HCT116 (cell line): ENCODE data around the gene FAM171A2. TPM values are rescaled to one million over a fixed set of nuclear protein-coding genes. Genes with fewer than 3 reads are reported as not detected.

Experiments
- ATAC-seq: fragments of 200-7000 bp; cut with Tn5 transposase; 2 replicates; pipeline ENCODE4 v1.9.1; 2020; ENCODE audit warnings: mild to moderate bottlenecking, moderate library complexity
- BruUV-seq: library from RNA; stranded (reverse); fragments of 400-500 nt; replicated peaks from 2 replicates; lab custom pipeline; 2021; lab: Mats Ljungman, UMichigan
- CTCF ChIA-PET: fragments of 300-600 bp; sonication (Branson Sonifier 250); formaldehyde crosslinking; loops from one replicate; lab custom pipeline; 2021; ENCODE audit warnings: antibody characterized with exemption; lab: Charles Lee
- POLR2A ChIA-PET: fragments of 300-600, 350-600 bp; sonication (Branson Sonifier 250); formaldehyde crosslinking; loops from one replicate; lab custom pipeline; 2021; ENCODE audit warnings: antibody characterized with exemption; lab: Charles Lee
- RAD21 ChIA-PET, 2 experiments: fragments of 300-600 bp; sonication (Branson Sonifier 250); formaldehyde crosslinking; loops; one replicate each; lab custom pipeline; 2023; ENCODE audit warnings: low total read pairs in 2 of 2; ENCODE audit not compliant: uncharacterized antibody in 2 of 2, unreplicated experiment in 2 of 2, low non-redundant PET in 1 of 2; lab: Charles Lee
- DNase-seq: peaks from one replicate; pipeline ENCODE4 v3.0.0-alpha.2; 2010; ENCODE audit warnings: low read depth, low spot score
- H2AFZ ChIP-seq: fragments of 200-600 bp; shearing (Covaris generic), sonication (generic); 2 replicates; pipeline ENCODE4 v1.6.1; 2017; ENCODE audit warnings: low read depth, mixed run types, mixed read lengths, antibody characterized with exemption, low read length; ENCODE audit not compliant: poor library complexity, severe bottlenecking
- H3K27ac ChIP-seq: 2 replicates; pipeline ENCODE4 v1.5.1; 2012; ENCODE audit warnings: low read depth, low read length
- H3K27me3 ChIP-seq: fragments of 200-600 bp; sonication (generic); 2 replicates; pipeline ENCODE4 v1.6.1; 2016; ENCODE audit warnings: mixed run types, low read length, mixed read lengths; ENCODE audit not compliant: insufficient read depth
- H3K36me3 ChIP-seq, 2 experiments: fragments of 200-500 bp in 1 of 2; fragments of 200-600 bp in 1 of 2; sonication (Bioruptor generic) in 1 of 2; sonication (generic) in 1 of 2; 2 replicates each; pipeline versions ENCODE4 v1.5.1 to v1.6.1; 2014 to 2016; ENCODE audit warnings: low read length in 2 of 2, inconsistent platforms in 1 of 2, mixed read lengths in 1 of 2, mixed run types in 1 of 2; ENCODE audit not compliant: insufficient read depth in 2 of 2, control insufficient read depth in 1 of 2
- H3K4me1 ChIP-seq, 2 experiments: fragments of 200-600 bp in 1 of 2; sonication (generic) in 1 of 2; 2 replicates each; pipeline versions ENCODE4 v1.5.1 to v1.6.1; 2012 to 2017; ENCODE audit warnings: low read length in 2 of 2, inconsistent platforms in 1 of 2, mild to moderate bottlenecking in 1 of 2, mixed read lengths in 1 of 2, mixed run types in 1 of 2, moderate library complexity in 1 of 2; ENCODE audit not compliant: insufficient read depth in 2 of 2, control insufficient read depth in 1 of 2
- H3K4me2 ChIP-seq: fragments of 200-600 bp; sonication (generic); 2 replicates; pipeline ENCODE4 v1.6.1; 2017; ENCODE audit warnings: mixed run types, low read length, mixed read lengths
- H3K4me3 ChIP-seq, 2 experiments: fragments of 200-600 bp in 1 of 2; sonication (generic) in 1 of 2; replicated peaks in 1 of 2; 2 replicates each; pipeline ENCODE4 v1.5.1; 2011 to 2016; ENCODE audit warnings: low read length in 2 of 2, control low read depth in 1 of 2, low read depth in 1 of 2, mild to moderate bottlenecking in 1 of 2, mixed read lengths in 1 of 2, mixed run types in 1 of 2
- H3K79me2 ChIP-seq: fragments of 200-600 bp; sonication (generic); 2 replicates; pipeline ENCODE4 v1.6.1; 2017; ENCODE audit warnings: mild to moderate bottlenecking, mixed run types, low read length, moderate library complexity, mixed read lengths; ENCODE audit not compliant: insufficient read depth
- H3K9ac ChIP-seq: fragments of 200-600 bp; sonication (generic); 2 replicates; pipeline ENCODE4 v1.6.1; 2016; ENCODE audit warnings: low read length, mixed read lengths
- H3K9me2 ChIP-seq: fragments of 200-600 bp; sonication (generic), shearing (Covaris generic); 2 replicates; pipeline ENCODE4 v1.6.1; 2017; ENCODE audit warnings: mixed run types, mild to moderate bottlenecking, moderate library complexity; ENCODE audit not compliant: insufficient read depth
- H3K9me3 ChIP-seq, 2 experiments: fragments of 200-500 bp in 1 of 2; fragments of 200-600 bp in 1 of 2; sonication (Bioruptor generic) in 1 of 2; sonication (generic) in 1 of 2; 2 replicates each; pipeline ENCODE4 v1.6.1; 2014 to 2017; ENCODE audit warnings: low read length in 2 of 2, mixed read lengths in 2 of 2, inconsistent platforms in 1 of 2, low read depth in 1 of 2, mild to moderate bottlenecking in 1 of 2, mixed run types in 1 of 2, moderate library complexity in 1 of 2; ENCODE audit not compliant: control insufficient read depth in 1 of 2, insufficient read depth in 1 of 2
- H4K20me1 ChIP-seq: fragments of 200-600 bp; sonication (generic), shearing (Covaris generic); 2 replicates; pipeline ENCODE4 v1.6.1; 2017; ENCODE audit warnings: mixed run types, mild to moderate bottlenecking, moderate library complexity; ENCODE audit not compliant: insufficient read depth
- CEBPB ChIP-seq: IDR thresholded peaks from 2 replicates; pipeline ENCODE4 v1.6.1; 2012; ENCODE audit warnings: low read depth
- ELF1 ChIP-seq: IDR thresholded peaks from 2 replicates; pipeline ENCODE4 v1.6.1; 2012; ENCODE audit warnings: low read depth, borderline replicate concordance
- FOSL1 ChIP-seq: IDR thresholded peaks from 2 replicates; pipeline ENCODE4 v1.6.1; 2012; ENCODE audit warnings: low read depth
- POLR2A ChIP-seq: IDR thresholded peaks from 2 replicates; pipeline ENCODE4 v1.7.0; 2011; ENCODE audit warnings: borderline replicate concordance; ENCODE audit not compliant: insufficient read depth, insufficient read length; ENCODE audit errors: extremely low read depth
- POLR2AphosphoS5 ChIP-seq: IDR thresholded peaks from 2 replicates; pipeline ENCODE4 v1.6.1; 2011; ENCODE audit warnings: mild to moderate bottlenecking, low read depth, low read length, moderate library complexity
- SP1 ChIP-seq: IDR thresholded peaks from 2 replicates; pipeline ENCODE4 v1.6.1; 2012; ENCODE audit warnings: low read depth
- YY1 ChIP-seq: IDR thresholded peaks from 2 replicates; pipeline ENCODE4 v1.6.1; 2011; ENCODE audit warnings: low read length, low read depth, moderate library complexity, mild to moderate bottlenecking; ENCODE audit not compliant: insufficient replicate concordance; ENCODE audit errors: extremely low read depth
- ZFX ChIP-seq: fragments of 450-650 bp; IDR thresholded peaks from 2 replicates; pipeline ENCODE4 v1.6.1; 2017
- intact Hi-C: fragments of 100-400 bp; cut with micrococcal nuclease; formaldehyde crosslinking; loops from 2 replicates; pipeline ENCODE4 v1.10.0; 2022
- total RNA-seq: library from RNA; stranded (reverse); gene quantifications from one replicate; pipeline ENCODE4 v1.2.1, GENCODE V29; 2021; ENCODE audit not compliant: unreplicated experiment
- TF ChIP-seq, protein P1 (sequence below): IDR thresholded peaks from 2 replicates; pipeline ENCODE4 v1.6.1; 2012
- TF ChIP-seq, protein P2 (sequence below): IDR thresholded peaks from 2 replicates; pipeline ENCODE4 v1.6.1; 2012

Gene FAM171A2
- total RNA-seq, 1 experiment from 2014 or later = 18.0 TPM

DNA sequence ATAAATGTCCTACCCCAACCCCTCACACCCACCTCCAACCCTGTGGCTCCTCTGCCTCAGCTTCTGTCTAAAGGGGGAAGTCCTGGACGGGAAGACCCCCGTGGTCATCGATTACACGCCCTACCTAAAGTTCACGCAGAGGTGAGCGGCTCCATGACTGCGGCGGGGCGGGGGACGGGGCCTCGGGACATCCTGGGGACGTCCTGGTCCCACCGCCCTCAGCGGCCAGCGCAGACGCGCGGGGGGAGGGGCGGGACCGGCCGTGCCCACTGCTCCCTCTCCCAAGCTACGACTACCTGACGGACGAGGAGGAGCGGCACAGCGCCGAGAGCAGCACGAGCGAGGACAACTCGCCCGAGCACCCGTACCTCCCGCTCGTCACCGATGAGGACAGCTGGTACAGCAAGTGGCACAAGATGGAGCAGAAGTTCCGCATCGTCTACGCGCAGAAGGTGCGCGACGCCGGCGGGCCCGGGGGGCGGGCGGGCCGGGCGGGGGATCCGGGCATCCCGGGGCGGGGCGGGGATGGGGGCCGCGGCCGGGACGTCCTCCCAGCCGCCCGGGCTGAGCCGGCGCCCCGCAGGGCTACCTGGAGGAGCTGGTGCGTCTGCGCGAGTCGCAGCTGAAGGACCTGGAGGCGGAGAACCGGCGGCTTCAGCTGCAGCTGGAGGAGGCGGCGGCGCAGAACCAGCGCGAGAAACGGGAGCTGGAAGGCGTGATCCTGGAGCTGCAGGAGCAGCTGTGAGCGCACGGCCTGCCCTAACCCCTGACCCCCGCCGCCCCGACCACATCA lies 48.6 kb downstream of the FAM171A2 start:
- peak overlapping the region; percentile 38 to 53 for H3K4me3 ChIP-seq
- no TSS peak for BruUV-seq
- DNase-seq (no peak), ATAC-seq (peak; percentile 57)
- H3K9me3 ChIP-seq = no peaks in the 10 kb centered on the region
- H2AFZ ChIP-seq = no peak overlapping the region
- intact Hi-C loops = no loop called here
- peaks cover 2 to 38% of the 10 kb centered on the region in 2 experiments; a peak in 2 of 4 replicates for H3K4me1 ChIP-seq
- H4K20me1 ChIP-seq = no peaks in the 10 kb centered on the region
- peaks cover 5 to 8% of the 10 kb centered on the region in 2 experiments; a peak in 3 of 4 replicates for H3K36me3 ChIP-seq
- H3K27ac ChIP-seq = no peak overlapping the region
- peak overlapping the region; percentile 73 for H3K4me2 ChIP-seq
- CTCF ChIA-PET = interaction anchor here (1.3 kb wide), 1 partner anchor 16 kb away, joined by 3 read pairs; no protein-coding TSS in a partner anchor
- TF ChIP-seq SP1 = no peak
- TF ChIP-seq, protein P1, sequence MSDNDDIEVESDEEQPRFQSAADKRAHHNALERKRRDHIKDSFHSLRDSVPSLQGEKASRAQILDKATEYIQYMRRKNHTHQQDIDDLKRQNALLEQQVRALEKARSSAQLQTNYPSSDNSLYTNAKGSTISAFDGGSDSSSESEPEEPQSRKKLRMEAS = no peak
- TF ChIP-seq POLR2A = no peak
- no peak for TF ChIP-seq CEBPB
- TF ChIP-seq ELF1 = no peak
- no peak for TF ChIP-seq ZFX
- TF ChIP-seq POLR2AphosphoS5 = no peak
- no peak for TF ChIP-seq YY1
- TF ChIP-seq, protein P2, sequence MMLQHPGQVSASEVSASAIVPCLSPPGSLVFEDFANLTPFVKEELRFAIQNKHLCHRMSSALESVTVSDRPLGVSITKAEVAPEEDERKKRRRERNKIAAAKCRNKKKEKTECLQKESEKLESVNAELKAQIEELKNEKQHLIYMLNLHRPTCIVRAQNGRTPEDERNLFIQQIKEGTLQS = no peak
- no peak for TF ChIP-seq FOSL1
- RAD21 ChIA-PET = no interaction called here
- H3K9me2 ChIP-seq = no peaks in the 10 kb centered on the region
- peak overlapping the region; percentile 21 for H3K9ac ChIP-seq
- H3K79me2 ChIP-seq = no peaks in the 10 kb centered on the region
- POLR2A ChIA-PET = interaction anchor here (0.9 to 1.1 kb wide), 2 partner anchors 10 to 94 kb away, joined by 3 read pairs; no protein-coding TSS in a partner anchor
- no peaks in the 10 kb centered on the region for H3K27me3 ChIP-seq
